DND-41 (cell line): ENCODE results near the gene CELF1.
A peak's percentile ranks its signal among the peaks of the same experiment; 100 is the strongest.

Source experiments
- ATAC-seq: fragments of 200-7000 bp; cut with Tn5 transposase; 3 replicates; pipeline ENCODE4 v1.9.1; 2021; ENCODE audit warnings: low read depth; ENCODE audit not compliant: insufficient read depth
- DNase-seq: peaks from one replicate; pipeline ENCODE4 v3.0.0-alpha.2; 2020
- H2AFZ ChIP-seq: 2 replicates; pipeline ENCODE4 v1.6.0; 2012; ENCODE audit warnings: low read depth, low read length
- H3K27ac ChIP-seq: 2 replicates; pipeline ENCODE4 v1.5.1; 2012; ENCODE audit warnings: low read length, inconsistent platforms
- H3K27me3 ChIP-seq: fragments of 200-600 bp; sonication (generic); 2 replicates; pipeline ENCODE4 v1.6.0; 2012; ENCODE audit warnings: low read length, mild to moderate bottlenecking, inconsistent platforms; ENCODE audit not compliant: insufficient read depth, poor library complexity
- H3K36me3 ChIP-seq: 2 replicates; pipeline ENCODE4 v1.5.1; 2012; ENCODE audit warnings: low read length, inconsistent platforms; ENCODE audit not compliant: insufficient read depth
- H3K4me1 ChIP-seq: 2 replicates; pipeline ENCODE4 v1.5.1; 2012; ENCODE audit warnings: mild to moderate bottlenecking, low read length; ENCODE audit not compliant: insufficient read depth
- H3K4me2 ChIP-seq: 2 replicates; pipeline ENCODE4 v1.6.0; 2012; ENCODE audit warnings: mild to moderate bottlenecking, moderate library complexity, low read length, inconsistent platforms; ENCODE audit not compliant: insufficient read depth
- H3K4me3 ChIP-seq, 2 experiments: fragments of 200-600 bp in 1 of 2; shearing (Covaris generic) in 1 of 2; 2 replicates each; pipeline ENCODE4 v1.5.1; 2012 to 2016; ENCODE audit warnings: inconsistent platforms in 2 of 2, low read length in 2 of 2, mild to moderate bottlenecking in 2 of 2, low read depth in 1 of 2, moderate library complexity in 1 of 2
- H3K79me2 ChIP-seq: 2 replicates; pipeline ENCODE4 v1.6.0; 2012; ENCODE audit warnings: low read length, inconsistent platforms; ENCODE audit not compliant: insufficient read depth
- H3K9ac ChIP-seq: 2 replicates; pipeline ENCODE4 v1.6.0; 2012; ENCODE audit warnings: low read depth, mild to moderate bottlenecking, inconsistent platforms, low read length, moderate library complexity
- H3K9me3 ChIP-seq: 2 replicates; pipeline ENCODE4 v1.5.1; 2012; ENCODE audit warnings: low read length, moderate library complexity, mild to moderate bottlenecking, inconsistent platforms; ENCODE audit not compliant: insufficient read depth, severe bottlenecking
- H4K20me1 ChIP-seq: 2 replicates; pipeline ENCODE4 v1.6.0; 2012; ENCODE audit warnings: low read length; ENCODE audit not compliant: insufficient read depth
- CTCF ChIP-seq: IDR thresholded peaks from 2 replicates; pipeline ENCODE4 v1.5.1; 2012; ENCODE audit warnings: borderline replicate concordance, low read length, moderate library complexity, mild to moderate bottlenecking; ENCODE audit not compliant: poor library complexity, severe bottlenecking; ENCODE audit errors: extremely low read depth
- EZH2 ChIP-seq: IDR thresholded peaks from 3 replicates; pipeline ENCODE4 v1.6.1; 2012; ENCODE audit warnings: borderline replicate concordance, low read depth, mild to moderate bottlenecking, moderate library complexity, low read length, inconsistent platforms; ENCODE audit not compliant: severe bottlenecking

The CELF1 gene

GRCh38 chr11:47587723-47588326, 34.9 kb upstream of the CELF1 start:
- peaks cover 26% of the 10 kb centered on the region for H3K36me3 ChIP-seq
- ATAC-seq (no peak), DNase-seq (no peak)
- no peak overlapping the region for H3K4me2 ChIP-seq
- H4K20me1 ChIP-seq, result 0 out of 2 replicates have a peak, but pooled peaks cover 6% of the 10 kb centered on the region
- H3K4me1 ChIP-seq, result no peaks in the 10 kb centered on the region
- no peak overlapping the region for H2AFZ ChIP-seq
- no peak overlapping the region for H3K4me3 ChIP-seq
- H3K79me2 ChIP-seq, result no peaks in the 10 kb centered on the region
- TF ChIP-seq CTCF (no peak), EZH2 (no peak)
- H3K9ac ChIP-seq, result no peak overlapping the region
- H3K9me3 ChIP-seq, result no peaks in the 10 kb centered on the region
- no peaks in the 10 kb centered on the region for H3K27me3 ChIP-seq
- no peak overlapping the region for H3K27ac ChIP-seq

GRCh38 chr11:47587039-47587716, 34.2 kb upstream of the CELF1 start:
- Histone ChIP-seq H3K36me3 (peaks cover 32% of the 10 kb centered on the region), H3K27me3 (no peaks in the 10 kb centered on the region), H3K4me2 (no peak overlapping the region), H4K20me1 (peaks cover 6% of the 10 kb centered on the region; the same call in 1 of the 2 replicates), H3K27ac (no peak overlapping the region), H3K9ac (no peak overlapping the region), H2AFZ (no peak overlapping the region), H3K9me3 (no peaks in the 10 kb centered on the region), H3K4me1 (0 out of 2 replicates have a peak, but pooled peaks cover 2% of the 10 kb centered on the region), H3K79me2 (no peaks in the 10 kb centered on the region), H3K4me3 (no peak overlapping the region)
- DNase-seq (no peak), ATAC-seq (0 out of 3 replicates have a peak, but pooled peaks have one; percentile 8)
- TF ChIP-seq CTCF (no peak), EZH2 (no peak)

GRCh38 chr11:47586098-47586855, 33.3 kb upstream of the CELF1 start, which contains the start of gene FAM180B:
Gene FAM180B (plus strand): TSS chr11:47586678. CDS start chr11:47586769, 91 bp downstream.
- DNase-seq (no peak), ATAC-seq (peak; percentile 27; the same call in 1 of the 3 replicates)
- Histone ChIP-seq H3K36me3 (peaks cover 41% of the 10 kb centered on the region), H3K4me1 (0 out of 2 replicates have a peak, but pooled peaks cover 10% of the 10 kb centered on the region), H3K4me2 (no peak within 1 kb of the TSS), H3K79me2 (peaks cover 8% of the 10 kb centered on the region; the same call in 1 of the 2 replicates), H3K27me3 (no peaks in the 10 kb centered on the region), H2AFZ (no peak within 1 kb of the TSS), H3K9me3 (no peaks in the 10 kb centered on the region), H3K9ac (no peak within 1 kb of the TSS), H4K20me1 (peaks cover 8% of the 10 kb centered on the region; the same call in 1 of the 2 replicates), H3K27ac (no peak within 1 kb of the TSS), H3K4me3 (no peak within 1 kb of the TSS)
- TF ChIP-seq CTCF (no peak), EZH2 (no peak)
